Thyroid gland (tissue), 4 donors: Measurements from ENCODE around the gene ZNF283.
"Not testable (repeated sequence)": the region's sequence is repeated elsewhere in the genome, so short reads cannot be mapped to it uniquely, and the experiment has no call there.

ENCODE experiments used
- POLR2A ChIP-seq, 2 donors: fragments of 450-650 bp; IDR thresholded peaks; one replicate each; pipeline ENCODE4 v1.6.1; 2017; ENCODE audit warnings: antibody characterized with exemption in 2 of 2, mild to moderate bottlenecking in 2 of 2, moderate library complexity in 1 of 2
- TF ChIP-seq, protein P1 (sequence below), 6 experiments: fragments of 200-600 bp in 3 of 6; fragments of 450-650 bp in 3 of 6; sonication (generic) in 3 of 6; IDR thresholded peaks; one replicate each; pipeline ENCODE4 v1.5.1; 2016 to 2019; ENCODE audit warnings: antibody characterized with exemption in 6 of 6, mild to moderate bottlenecking in 2 of 6, inconsistent platforms in 1 of 6, moderate library complexity in 1 of 6

DNA sequence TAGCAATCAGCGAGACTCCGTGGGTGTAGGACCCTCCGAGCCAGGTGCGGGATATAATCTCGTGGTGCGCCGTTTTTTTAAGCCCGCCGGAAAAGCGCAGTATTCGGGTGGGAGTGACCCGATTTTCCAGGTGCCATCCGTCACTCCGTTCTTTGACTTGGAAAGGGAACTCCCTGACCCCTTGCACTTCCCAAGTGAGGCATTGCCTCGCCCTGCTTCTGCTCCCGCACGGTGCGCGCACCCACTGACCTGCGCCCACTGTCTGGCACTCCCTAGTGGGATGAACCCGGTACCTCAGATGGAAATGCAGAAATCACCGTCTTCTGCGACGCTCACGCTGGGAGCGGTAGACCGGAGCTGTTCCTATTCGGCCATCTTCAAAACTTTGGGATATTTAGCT lies 39.8 kb downstream of the ZNF283 start:
- TF ChIP-seq, protein P1, sequence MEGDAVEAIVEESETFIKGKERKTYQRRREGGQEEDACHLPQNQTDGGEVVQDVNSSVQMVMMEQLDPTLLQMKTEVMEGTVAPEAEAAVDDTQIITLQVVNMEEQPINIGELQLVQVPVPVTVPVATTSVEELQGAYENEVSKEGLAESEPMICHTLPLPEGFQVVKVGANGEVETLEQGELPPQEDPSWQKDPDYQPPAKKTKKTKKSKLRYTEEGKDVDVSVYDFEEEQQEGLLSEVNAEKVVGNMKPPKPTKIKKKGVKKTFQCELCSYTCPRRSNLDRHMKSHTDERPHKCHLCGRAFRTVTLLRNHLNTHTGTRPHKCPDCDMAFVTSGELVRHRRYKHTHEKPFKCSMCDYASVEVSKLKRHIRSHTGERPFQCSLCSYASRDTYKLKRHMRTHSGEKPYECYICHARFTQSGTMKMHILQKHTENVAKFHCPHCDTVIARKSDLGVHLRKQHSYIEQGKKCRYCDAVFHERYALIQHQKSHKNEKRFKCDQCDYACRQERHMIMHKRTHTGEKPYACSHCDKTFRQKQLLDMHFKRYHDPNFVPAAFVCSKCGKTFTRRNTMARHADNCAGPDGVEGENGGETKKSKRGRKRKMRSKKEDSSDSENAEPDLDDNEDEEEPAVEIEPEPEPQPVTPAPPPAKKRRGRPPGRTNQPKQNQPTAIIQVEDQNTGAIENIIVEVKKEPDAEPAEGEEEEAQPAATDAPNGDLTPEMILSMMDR (IDR thresholded peaks at IDR 0.05) = not testable (repeated sequence)
- TF ChIP-seq POLR2A (IDR thresholded peaks at IDR 0.05) = not testable (repeated sequence)
